Left colon (tissue), 2 donors: ENCODE data around the gene DCDC1. TPM values are rescaled to one million over a fixed set of nuclear protein-coding genes. Genes with fewer than 3 reads are reported as not detected.

Experiments used
- ATAC-seq: fragments of 200-7000 bp; cut with Tn5 transposase; one replicate; pipeline ENCODE4 v1.9.1; 2020; ENCODE audit warnings: mild to moderate bottlenecking, moderate library complexity
- DNase-seq, 2 donors: peaks; one replicate each; pipeline ENCODE4 v3.0.0-alpha.2; 2020
- intact Hi-C, 2 donors: fragments of 100-400 bp; cut with DNase I in 1 of 2; cut with micrococcal nuclease in 1 of 2; formaldehyde crosslinking; loops; one replicate each; pipeline versions ENCODE4 v1.11.2 to v1.14.0; 2022; cut with DNase I, micrococcal nuclease
- long read RNA-seq: library from polyadenylated mRNA; unstranded; transcript quantifications from one replicate; pipeline ENCODE4 v2.0.0, GENCODE V29; 2021
- total RNA-seq, 2 donors: library from RNA; stranded (reverse); fragmentation: NEBNext Ultra II Directional; extraction: Animal tissue kit (Norgen Biotek cat#: 25700); gene quantifications; one replicate each; pipeline ENCODE4 v1.2.1, GENCODE V29; 2021
- donor health status: DM: no; HTN: no; CAD: no.
- donor health status: DM: yes; HTN: yes; CAD: no.

DCDC1 gene
- total RNA-seq, result not detected
- long read RNA-seq, result 0 reads

GRCh38 chr11:31369348-31370329, at the start of gene DCDC1, which contains the start of gene DNAJC24:
DCDC1 (minus strand) TSS chr11:31369739; CDS start chr11:31328280, 41,459 bp downstream.
DNAJC24 (plus strand) TSS chr11:31369860; CDS start chr11:31370749, 889 bp downstream.
- ATAC-seq (peak; percentile 100), DNase-seq (peak; percentile 89 to 95)
- intact Hi-C loops, result no loop called here

- intact Hi-C loops, result no loop called here
- no peak for DNase-seq
- ATAC-seq, result no peak
Observed at GRCh38 chr11:31419138-31419537, 49.6 kb upstream of the DCDC1 start.

GRCh38 chr11:31417816-31418215, 48.3 kb upstream of the DCDC1 start:
- ATAC-seq (no peak), DNase-seq (no peak)
- intact Hi-C loops, result no loop called here

GRCh38 chr11:31417357-31417756, 47.8 kb upstream of the DCDC1 start:
- intact Hi-C loops, result no loop called here
- ATAC-seq (no peak), DNase-seq (no peak)

GRCh38 chr11:31415435-31415834, 45.9 kb upstream of the DCDC1 start:
- intact Hi-C loops, result no loop called here
- no peak for DNase-seq
- no peak for ATAC-seq

- intact Hi-C loops, result no loop called here
- ATAC-seq, result no peak
- no peak for DNase-seq
Observed at GRCh38 chr11:31414338-31414737, 44.8 kb upstream of the DCDC1 start.

- ATAC-seq (no peak), DNase-seq (no peak)
- intact Hi-C loops, result no loop called here
Observed at GRCh38 chr11:31412946-31413345, 43.4 kb upstream of the DCDC1 start.

GRCh38 chr11:31408201-31408600, 38.7 kb upstream of the DCDC1 start:
- intact Hi-C loops, result no loop called here
- DNase-seq, result no peak
- no peak for ATAC-seq

GRCh38 chr11:31404614-31405013, 35.1 kb upstream of the DCDC1 start:
- ATAC-seq (no peak), DNase-seq (no peak)
- intact Hi-C loops, result no loop called here

GRCh38 chr11:31397239-31397834, 27.8 kb upstream of the DCDC1 start:
- no peak for DNase-seq
- intact Hi-C loops, result no loop called here
- peak; percentile 49 for ATAC-seq

- intact Hi-C loops, result no loop called here
- ATAC-seq (no peak), DNase-seq (no peak)
Observed at GRCh38 chr11:31387379-31387778, 17.8 kb upstream of the DCDC1 start.

GRCh38 chr11:31383116-31383515, 13.6 kb upstream of the DCDC1 start:
- no peak for ATAC-seq
- DNase-seq, result no peak
- intact Hi-C loops, result no loop called here

GRCh38 chr11:31375879-31376278, 6.3 kb upstream of the DCDC1 start:
- no peak for DNase-seq

GRCh38 chr11:31366795-31367194, 2.7 kb downstream of the DCDC1 start:
- no peak for DNase-seq
- ATAC-seq, result no peak
- intact Hi-C loops, result no loop called here

More at GRCh38 chr11:31375879-31376278, 6.3 kb upstream of the DCDC1 start:
- ATAC-seq, result no peak
- intact Hi-C loops, result no loop called here

GRCh38 chr11:31361743-31362142, 7.8 kb downstream of the DCDC1 start:
- DNase-seq (no peak), ATAC-seq (no peak)
- intact Hi-C loops, result no loop called here

GRCh38 chr11:31355817-31356216, 13.7 kb downstream of the DCDC1 start:
- intact Hi-C loops, result no loop called here
- ATAC-seq, result no peak
- no peak for DNase-seq

- ATAC-seq, result no peak
- DNase-seq, result no peak
- intact Hi-C loops, result no loop called here
Observed at GRCh38 chr11:31355131-31355530, 14.4 kb downstream of the DCDC1 start.

- ATAC-seq, result no peak
- intact Hi-C loops, result no loop called here
- no peak for DNase-seq
Observed at GRCh38 chr11:31351168-31351567, 18.4 kb downstream of the DCDC1 start.

GRCh38 chr11:31340903-31341572, 28.5 kb downstream of the DCDC1 start:
- ATAC-seq, result peak; percentile 41
- no peak for DNase-seq
- intact Hi-C loops, result no loop called here

GRCh38 chr11:31337806-31338205, 31.7 kb downstream of the DCDC1 start:
- intact Hi-C loops, result no loop called here
- DNase-seq, result no peak
- ATAC-seq, result no peak
